Measurements from ENCODE around the gene CCDC174.

CCDC174 gene

DNA sequence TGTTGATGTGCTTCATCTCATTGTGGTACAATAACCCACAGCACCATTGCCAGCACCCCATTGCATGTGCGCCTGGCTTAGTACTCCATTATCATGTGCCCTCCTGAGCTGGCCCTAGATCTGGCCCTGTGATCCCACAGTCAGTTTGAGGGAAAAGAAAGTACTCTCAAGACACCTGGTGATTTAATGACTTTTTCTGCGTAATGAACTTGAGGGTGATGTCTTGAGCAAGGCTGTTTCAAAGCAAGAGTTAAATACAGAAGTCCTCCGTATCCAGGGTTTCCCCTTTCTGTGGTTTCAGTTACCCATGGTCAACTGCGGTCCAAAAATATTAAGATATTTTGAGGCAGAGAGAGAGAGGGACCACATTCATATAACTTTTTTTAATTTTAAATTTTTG is 39.7 kb downstream of the CCDC174 start:
- DNase-seq: no peak
- H3K27me3 ChIP-seq: no peaks in the 10 kb centered on the region
- H3K27ac ChIP-seq: no peak overlapping the region
- TF ChIP-seq, protein P1, sequence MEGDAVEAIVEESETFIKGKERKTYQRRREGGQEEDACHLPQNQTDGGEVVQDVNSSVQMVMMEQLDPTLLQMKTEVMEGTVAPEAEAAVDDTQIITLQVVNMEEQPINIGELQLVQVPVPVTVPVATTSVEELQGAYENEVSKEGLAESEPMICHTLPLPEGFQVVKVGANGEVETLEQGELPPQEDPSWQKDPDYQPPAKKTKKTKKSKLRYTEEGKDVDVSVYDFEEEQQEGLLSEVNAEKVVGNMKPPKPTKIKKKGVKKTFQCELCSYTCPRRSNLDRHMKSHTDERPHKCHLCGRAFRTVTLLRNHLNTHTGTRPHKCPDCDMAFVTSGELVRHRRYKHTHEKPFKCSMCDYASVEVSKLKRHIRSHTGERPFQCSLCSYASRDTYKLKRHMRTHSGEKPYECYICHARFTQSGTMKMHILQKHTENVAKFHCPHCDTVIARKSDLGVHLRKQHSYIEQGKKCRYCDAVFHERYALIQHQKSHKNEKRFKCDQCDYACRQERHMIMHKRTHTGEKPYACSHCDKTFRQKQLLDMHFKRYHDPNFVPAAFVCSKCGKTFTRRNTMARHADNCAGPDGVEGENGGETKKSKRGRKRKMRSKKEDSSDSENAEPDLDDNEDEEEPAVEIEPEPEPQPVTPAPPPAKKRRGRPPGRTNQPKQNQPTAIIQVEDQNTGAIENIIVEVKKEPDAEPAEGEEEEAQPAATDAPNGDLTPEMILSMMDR (IDR thresholded peaks at IDR 0.05): no peak
- peaks cover 0 to 13% (median 0%) of the 10 kb centered on the region in 3 donors for H3K9me3 ChIP-seq
- H3K36me3 ChIP-seq: no peaks in the 10 kb centered on the region
- H3K4me3 ChIP-seq: no peak overlapping the region
- no peaks in the 10 kb centered on the region for H3K4me1 ChIP-seq
- intact Hi-C loops (cut with DNase I; ENCODE audit: low total_unique reads): no loop called here

DNA sequence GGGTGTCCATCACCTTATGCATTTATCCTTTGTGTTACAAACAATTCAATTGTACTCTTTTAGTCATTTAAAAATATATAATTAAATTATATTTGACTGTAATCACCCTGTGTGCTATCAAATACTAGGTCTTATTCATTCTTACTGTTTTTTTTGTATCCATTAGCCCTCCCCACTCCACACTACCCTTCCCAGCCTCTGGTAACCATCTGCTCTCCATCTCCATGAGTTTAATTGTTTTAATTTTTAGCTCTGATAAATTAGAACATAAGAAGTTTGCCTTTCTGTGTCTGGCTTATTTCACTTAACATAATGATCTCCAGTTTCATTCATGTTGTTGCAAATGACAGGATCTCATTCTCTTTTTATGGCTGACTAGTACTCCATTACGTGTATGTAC is 40.2 kb downstream of the CCDC174 start:
- no peak for DNase-seq
- Histone ChIP-seq H3K36me3 (no peaks in the 10 kb centered on the region), H3K4me1 (no peaks in the 10 kb centered on the region), H3K27me3 (no peaks in the 10 kb centered on the region), H3K4me3 (no peak overlapping the region), H3K9me3 (peaks cover 0 to 13% (median 0%) of the 10 kb centered on the region in 3 donors), H3K27ac (no peak overlapping the region)
- intact Hi-C loops (cut with DNase I; ENCODE audit: low total_unique reads): no loop called here
- TF ChIP-seq, protein P1 (IDR thresholded peaks at IDR 0.05): no peak

DNA sequence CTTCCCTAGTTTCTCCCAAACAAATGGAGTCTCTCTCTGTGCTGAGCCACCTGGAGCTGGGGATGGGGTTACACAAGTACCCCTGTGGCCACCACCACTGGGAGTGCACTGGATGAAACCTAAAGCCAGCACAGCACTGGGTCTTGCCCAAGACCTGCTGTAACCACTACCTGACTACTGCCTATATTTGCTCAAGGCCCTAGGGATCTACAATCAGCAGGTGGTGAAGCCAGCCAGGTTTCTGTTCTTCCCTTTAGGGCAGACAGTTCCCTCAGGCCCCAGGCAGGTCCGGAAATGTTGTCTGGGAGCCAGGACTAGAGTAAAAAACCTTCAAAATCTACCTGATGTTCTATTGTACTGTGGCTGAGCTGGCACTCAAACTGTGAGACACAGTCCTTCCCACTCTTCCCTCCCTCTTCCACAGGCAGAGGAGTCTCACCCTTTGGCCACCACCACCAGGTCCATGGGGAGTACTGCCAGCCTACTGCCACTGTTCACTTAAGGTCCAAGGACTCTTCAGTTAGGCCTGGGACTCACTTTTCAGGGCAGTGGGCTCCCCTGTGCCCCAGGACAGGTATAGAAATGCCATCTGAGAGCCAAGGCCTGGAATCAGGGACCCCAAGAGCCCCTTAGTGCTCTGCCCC is 47.2 kb downstream of the CCDC174 start:
- TF ChIP-seq, protein P1 (IDR thresholded peaks at IDR 0.05): no peak
- H3K36me3 ChIP-seq: no peaks in the 10 kb centered on the region
- H3K9me3 ChIP-seq: no peaks in the 10 kb centered on the region
- no peaks in the 10 kb centered on the region for H3K27me3 ChIP-seq
- no peak overlapping the region for H3K27ac ChIP-seq
- no peaks in the 10 kb centered on the region for H3K4me1 ChIP-seq
- H3K4me3 ChIP-seq: no peak overlapping the region
- intact Hi-C loops (cut with DNase I; ENCODE audit: low total_unique reads): no loop called here
- no peak for DNase-seq

DNA sequence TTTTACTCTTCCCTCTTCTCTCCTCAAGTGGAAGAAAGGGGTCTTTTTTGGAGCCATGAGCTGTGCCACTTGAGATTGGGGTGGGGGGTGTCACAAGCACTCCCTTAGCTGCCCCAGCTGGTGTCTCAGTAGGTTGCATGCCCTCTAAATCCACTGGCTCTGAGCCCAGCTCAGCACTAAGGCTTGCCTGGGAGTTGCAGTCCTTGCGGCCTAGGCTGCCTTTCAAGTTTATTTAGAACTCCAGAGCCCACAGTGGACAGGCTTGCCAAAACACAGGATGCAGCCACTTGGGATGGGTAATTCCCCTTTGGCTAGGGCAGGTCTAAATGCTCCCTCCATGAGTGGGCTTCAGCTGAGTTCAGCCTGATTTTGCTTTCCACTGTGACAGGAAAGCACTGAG is 48.1 kb downstream of the CCDC174 start:
- H3K27me3 ChIP-seq: no peaks in the 10 kb centered on the region
- H3K4me1 ChIP-seq: no peaks in the 10 kb centered on the region
- no peaks in the 10 kb centered on the region for H3K9me3 ChIP-seq
- H3K27ac ChIP-seq: no peak overlapping the region
- no peak for DNase-seq
- intact Hi-C loops (cut with DNase I; ENCODE audit: low total_unique reads): no loop called here
- H3K36me3 ChIP-seq: no peaks in the 10 kb centered on the region
- H3K4me3 ChIP-seq: no peak overlapping the region
- TF ChIP-seq, protein P1 (IDR thresholded peaks at IDR 0.05): no peak

DNA sequence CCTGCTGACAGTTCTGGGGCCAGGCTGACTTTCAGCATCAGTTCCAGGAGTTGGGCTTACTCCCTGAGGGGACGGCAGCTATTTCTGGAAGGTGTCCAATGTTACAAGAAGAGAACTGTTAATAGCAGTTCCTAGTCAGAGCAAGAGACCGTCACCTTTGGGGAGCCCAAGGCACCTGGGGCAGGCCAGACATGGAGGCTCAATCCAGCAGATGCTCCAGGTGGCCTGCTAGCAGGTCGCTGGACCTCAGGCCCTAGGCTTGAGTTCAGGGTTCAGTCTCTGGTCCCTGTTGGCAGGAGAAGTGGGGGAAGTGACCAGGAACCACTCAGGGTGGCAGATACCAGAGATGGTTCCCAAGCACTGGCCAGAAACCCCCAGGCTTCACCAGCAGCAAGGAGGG is 49.3 kb downstream of the CCDC174 start:
- TF ChIP-seq, protein P1 (IDR thresholded peaks at IDR 0.05): no peak
- Histone ChIP-seq H3K4me3 (no peak overlapping the region), H3K27me3 (no peaks in the 10 kb centered on the region), H3K9me3 (no peaks in the 10 kb centered on the region), H3K4me1 (no peaks in the 10 kb centered on the region), H3K27ac (no peak overlapping the region), H3K36me3 (no peaks in the 10 kb centered on the region)
- intact Hi-C loops (cut with DNase I; ENCODE audit: low total_unique reads): no loop called here
- DNase-seq: no peak

DNA sequence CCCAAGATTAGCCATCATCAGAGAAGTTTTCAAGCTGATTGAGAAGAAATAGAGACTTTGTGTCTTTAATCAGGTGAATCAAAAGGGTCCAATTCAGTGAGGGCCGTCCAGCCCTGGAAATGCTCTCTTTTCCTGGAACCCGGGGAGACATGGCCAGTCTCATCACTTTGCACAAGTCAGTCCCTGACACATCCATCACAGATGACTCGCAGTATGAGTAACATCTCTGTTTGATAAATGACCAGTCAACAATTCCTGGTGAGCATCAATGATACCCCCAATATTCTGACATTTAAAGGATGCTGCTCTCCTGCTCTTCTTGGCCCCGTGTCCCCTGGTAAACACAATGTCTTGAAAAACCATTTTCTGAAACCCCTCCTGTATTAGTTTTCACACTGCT is 50.1 kb downstream of the CCDC174 start:
- no peak for DNase-seq
- H3K27me3 ChIP-seq: no peaks in the 10 kb centered on the region
- no peak overlapping the region for H3K27ac ChIP-seq
- no peaks in the 10 kb centered on the region for H3K4me1 ChIP-seq
- intact Hi-C loops (cut with DNase I; ENCODE audit: low total_unique reads): no loop called here
- H3K36me3 ChIP-seq: no peaks in the 10 kb centered on the region
- TF ChIP-seq, protein P1 (IDR thresholded peaks at IDR 0.05): no peak
- H3K4me3 ChIP-seq: no peak overlapping the region
- H3K9me3 ChIP-seq: no peaks in the 10 kb centered on the region

Data from tibial artery (tissue), 4 donors.